ENCODE results near the gene CAMTA1.
"Not testable (repeated sequence)": the region's sequence is repeated elsewhere in the genome, so short reads cannot be mapped to it uniquely, and the experiment has no call there.

Gene CAMTA1

GRCh38 chr1:6835139-6835538 is 49.9 kb downstream of the CAMTA1 start (continued):
- no peak for TF ChIP-seq ZXDB (tag by site-specific recombination; IDR thresholded peaks at IDR 0.05)

GRCh38 chr1:6842301-6842700 is 57.0 kb downstream of the CAMTA1 start:
- Histone ChIP-seq H3K36me3 (ENCODE audit: control insufficient read depth in 2 of 2, insufficient read depth in 1 of 2, low read length in 2 of 2) (peaks cover 4 to 29% of the 10 kb centered on the region in 2 experiments; a peak in 1 of 3 replicates), H3K9me3 (ENCODE audit: control insufficient read depth, insufficient read depth, low read depth, low read length) (no peaks in the 10 kb centered on the region), H3K27ac (ENCODE audit: extremely low read depth, low read depth, low read length) (no peak overlapping the region), H3K4me3 (ENCODE audit: low read depth, low read length) (no peak overlapping the region), H3K4me1 (ENCODE audit: control insufficient read depth, insufficient read depth, low read length) (no peaks in the 10 kb centered on the region)
- TF ChIP-seq GLI4 (tag by site-specific recombination; IDR thresholded peaks at IDR 0.05) (no peak), ZNF133 (tag by site-specific recombination; IDR thresholded peaks at IDR 0.05) (no peak), ZNF239 (tag by site-specific recombination; IDR thresholded peaks at IDR 0.05) (no peak), ZNF37A (tag by site-specific recombination; IDR thresholded peaks at IDR 0.05) (no peak), ZBTB10 (tag by site-specific recombination; IDR thresholded peaks at IDR 0.05) (no peak), KLF8 (tag by site-specific recombination; IDR thresholded peaks at IDR 0.05) (no peak), KLF9 (tag by site-specific recombination; IDR thresholded peaks at IDR 0.05; ENCODE audit: low read depth) (no peak), ZNF16 (tag by site-specific recombination; IDR thresholded peaks at IDR 0.05; ENCODE audit: low read depth) (no peak), ZNF335 (tag by site-specific recombination; conservative IDR thresholded peaks at IDR 0.05) (no peak), GLIS2 (tag by site-specific recombination; IDR thresholded peaks at IDR 0.05) (no peak), BCL11B (tag by site-specific recombination; IDR thresholded peaks at IDR 0.05; ENCODE audit: low read depth) (no peak), ZNF248 (tag by site-specific recombination; IDR thresholded peaks at IDR 0.05) (no peak), ZFP41 (tag by site-specific recombination; IDR thresholded peaks at IDR 0.05; ENCODE audit: borderline replicate concordance) (no peak), ZNF138 (tag by site-specific recombination; IDR thresholded peaks at IDR 0.05; ENCODE audit: borderline replicate concordance) (no peak), AEBP2 (tag by site-specific recombination; IDR thresholded peaks at IDR 0.05; ENCODE audit: borderline replicate concordance) (no peak), SP3 (tag by site-specific recombination; IDR thresholded peaks at IDR 0.05) (no peak), FEZF1 (tag by site-specific recombination; IDR thresholded peaks at IDR 0.05) (no peak), MEIS1 (CRISPR knock-in tag; IDR thresholded peaks at IDR 0.05; ENCODE audit: borderline replicate concordance) (no peak), ZNF324 (tag by site-specific recombination; IDR thresholded peaks at IDR 0.05) (no peak)
- CTCF ChIA-PET, result no interaction called here
- POLR2A ChIA-PET, result no interaction called here

- POLR2A ChIA-PET; H3K4me1 ChIP-seq (ENCODE audit: control insufficient read depth, insufficient read depth, low read length); H3K4me3 ChIP-seq (ENCODE audit: low read depth, low read length); H3K9me3 ChIP-seq (ENCODE audit: control insufficient read depth, insufficient read depth, low read depth, low read length); CTCF ChIA-PET; H3K27ac ChIP-seq (ENCODE audit: extremely low read depth, low read depth, low read length): not testable (repeated sequence)
- H3K36me3 ChIP-seq (ENCODE audit: control insufficient read depth in 2 of 2, insufficient read depth in 1 of 2, low read length in 2 of 2), result peaks cover 0 to 26% of the 10 kb centered on the region in 2 experiments; a peak in 2 of 3 replicates
- peak; percentile 44; the same call in 1 of the 2 replicates for TF ChIP-seq ZSCAN5A (tag by site-specific recombination; IDR thresholded peaks at IDR 0.05)
- TF ChIP-seq SETDB1 (IDR thresholded peaks at IDR 0.05; ENCODE audit: insufficient read length, low read length), result peak; percentile 86
Observed at GRCh38 chr1:6845786-6846185, 60.5 kb downstream of the CAMTA1 start.

Measured in HEK293 (cell line).